Heart left ventricle (tissue), 16 donors: ENCODE data around the gene RNU1-2. TPM values are rescaled to one million over a fixed set of nuclear protein-coding genes. Genes with fewer than 3 reads are reported as not detected.
"Not testable (repeated sequence)": the region's sequence is repeated elsewhere in the genome, so short reads cannot be mapped to it uniquely, and the experiment has no call there.

Experiments
- ATAC-seq, 4 donors: fragments of 200-7000 bp; cut with Tn5 transposase; one replicate each; pipeline ENCODE4 v1.9.1; 2020 to 2022; ENCODE audit warnings: moderate library complexity in 4 of 4, mild to moderate bottlenecking in 3 of 4, moderate number of reproducible peaks in 1 of 4
- DNase-seq, 5 donors: peaks; one replicate each; pipeline ENCODE4 v3.0.0-alpha.2; 2020
- H3K27ac ChIP-seq, 12 donors: fragments of 200-600 bp; sonication (generic) in 4 of 12; one replicate each; pipeline versions ENCODE4 v1.5.0 to v1.8.0; 2016 to 2022; ENCODE audit warnings: mild to moderate bottlenecking in 2 of 12
- H3K27me3 ChIP-seq, 9 donors: fragments of 200-600 bp; sonication (generic) in 2 of 9; one replicate each; pipeline versions ENCODE4 v1.5.1 to v1.8.0; 2016 to 2022; ENCODE audit warnings: mild to moderate bottlenecking in 3 of 9
- H3K36me3 ChIP-seq, 9 donors: fragments of 200-600 bp; sonication (generic) in 2 of 9; one replicate each; pipeline versions ENCODE4 v1.5.0 to v1.8.0; 2018 to 2022; ENCODE audit warnings: mild to moderate bottlenecking in 2 of 9
- H3K4me1 ChIP-seq, 12 donors: fragments of 200-600 bp; sonication (generic) in 4 of 12; one replicate each; pipeline versions ENCODE4 v1.5.0 to v1.8.0; 2016 to 2022; ENCODE audit warnings: mild to moderate bottlenecking in 3 of 12
- H3K4me3 ChIP-seq, 12 donors: fragments of 200-600 bp; sonication (generic) in 4 of 12; one replicate each; pipeline versions ENCODE4 v1.5.0 to v1.8.0; 2017 to 2022; ENCODE audit warnings: mild to moderate bottlenecking in 9 of 12, moderate library complexity in 4 of 12
- H3K9me3 ChIP-seq, 12 donors: fragments of 200-600 bp; sonication (generic) in 4 of 12; one replicate each; pipeline versions ENCODE4 v1.5.0 to v1.8.0; 2016 to 2022; ENCODE audit warnings: mild to moderate bottlenecking in 1 of 12
- CTCF ChIP-seq, 12 donors: fragments of 200-600 bp; sonication (generic) in 4 of 12; IDR thresholded peaks; one replicate each; pipeline versions ENCODE4 v1.5.0 to v1.8.0; 2018 to 2022; ENCODE audit warnings: antibody characterized with exemption in 12 of 12, mild to moderate bottlenecking in 5 of 12
- POLR2A ChIP-seq, 2 donors: fragments of 450-650 bp; IDR thresholded peaks; one replicate each; pipeline ENCODE4 v1.6.1; 2017; ENCODE audit warnings: antibody characterized with exemption in 2 of 2, mild to moderate bottlenecking in 2 of 2, moderate library complexity in 2 of 2
- WGBS, 4 donors: extraction: QIAGEN DNeasy Blood & Tissue Kit in 2 of 4; methylation state at CpG; one replicate each; pipeline versions ENCODE4 v1.1.5 to v1.1.7; 2013 to 2018; 5-methylcytosine and 5-hydroxymethylcytosine counted together
- intact Hi-C, 10 donors: fragments of 100-400 bp; cut with DNase I; formaldehyde crosslinking; loops; one replicate each; pipeline versions ENCODE4 v1.11.1 to v1.14.2; 2022
- polyA plus RNA-seq, 2 donors: library from polyadenylated mRNA; stranded (reverse); fragments of 200-250 nt; gene quantifications; one replicate each; pipeline ENCODE4 v1.2.3, GENCODE V29; 2013
- total RNA-seq, 9 donors: library from RNA; depleted of rRNA in 2 of 9; stranded (reverse); fragments of >200 nt in 2 of 9; fragmentation: NEBNext Ultra II Directional in 3 of 9; extraction: Animal tissue kit (Norgen Biotek cat#: 25700) in 3 of 9; gene quantifications; one replicate each; pipeline versions ENCODE4 v1.1.0 to v1.2.4, GENCODE V29; 2016 to 2023
- donor health status: ischemic (EF 13 %, LVEDD 7.1; RV severe dilation, severe dysfunction).
- donor health status: healthy with polysubstance abuse.
- donor health status: DM: no; HTN: yes; CAD: no.
- donor health status: DM: no; HTN: no; CAD: no.
- donor health status: ischemic (EF 25% LVEDD 6.9; RV normal size, moderate dysfunction).
- donor health status: ischemic (EF 25% LVEDD 5.7; RV mildly dilated, moderate dysfunction).
- donor health status: healthy.
- donor health status: DM: yes; HTN: yes; CAD: no.
- donor health status: ischemic (EF 35%, LVEDD 5.7; RV mildly dilated, moderate dysfunction).
- donor health status: nonischemic (EF 11% LVEDD 7.7; RV severe dilation, severe dysfunction).
- donor health status: DM: yes; HTN: yes; CAD: no.
- donor health status: PGD.
- donor health status: ischemic (EF 29% LVEDD 5.4; RV normal size, mild dysfunction).
- donor health status: nonischemic (EF 23%, LVEDD 6.1; RV moderate dilation, normal function).

Gene RNU1-2
- total and polyA plus RNA-seq, 11 donors, result 364 to 3,776 (median 2,470) TPM; not detected in 4

GRCh38 chr1:16896316-16897055 is 706 bp downstream of the RNU1-2 start:
- intact Hi-C loops, result loop anchor here in 2 of 10 donors (1.0 kb wide), 1 partner anchor 8 kb away; no protein-coding TSS in a partner anchor
- not testable (repeated sequence) for H3K9me3 ChIP-seq, ATAC-seq, H3K27me3 ChIP-seq, H3K36me3 ChIP-seq, H3K4me1 ChIP-seq, DNase-seq
- Histone ChIP-seq H3K4me3 (peak overlapping the region in 10 of 12 donors; percentile 10 to 48 (median 36)), H3K27ac (peak overlapping the region in 11 of 12 donors; percentile 59 to 96 (median 75))
- 21 to 28% (median 26%) methylated on average over 22 to 24 of the region's 24 CpGs for WGBS, 4 donors

GRCh38 chr1:16897653-16898052 is 1.9 kb downstream of the RNU1-2 start:
- H3K4me1 ChIP-seq, H3K4me3 ChIP-seq, H3K9me3 ChIP-seq, H3K27ac ChIP-seq, DNase-seq, H3K36me3 ChIP-seq, ATAC-seq, H3K27me3 ChIP-seq, intact Hi-C loops: not testable (repeated sequence)
- 43 to 62% (median 50%) methylated on average over 1 of the region's 1 CpG for WGBS, 4 donors

DNA sequence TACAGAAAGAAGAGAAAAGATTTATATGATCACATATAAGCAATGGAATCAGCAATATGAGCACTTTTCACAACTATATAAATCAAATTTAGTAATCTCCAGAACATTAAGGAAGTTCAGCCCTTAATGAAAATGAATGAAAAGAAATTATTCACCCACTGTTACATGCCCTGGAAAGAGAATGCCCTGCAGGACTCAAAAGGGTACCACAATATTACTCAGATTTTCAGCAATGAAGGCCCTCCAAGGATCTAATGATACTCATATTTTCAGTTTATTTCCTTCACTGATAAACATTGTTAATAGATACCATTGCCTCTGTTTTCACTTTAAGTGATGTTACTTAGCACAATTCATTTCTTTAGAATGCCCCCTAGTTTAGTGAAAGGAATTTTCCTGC is 2.5 kb downstream of the RNU1-2 start:
- H3K9me3 ChIP-seq, H3K36me3 ChIP-seq, intact Hi-C loops, H3K27ac ChIP-seq, H3K27me3 ChIP-seq, H3K4me3 ChIP-seq, DNase-seq, ATAC-seq: not testable (repeated sequence)
- peaks cover 0 to 16% (median 9%) of the 10 kb centered on the region in 12 donors for H3K4me1 ChIP-seq

DNA sequence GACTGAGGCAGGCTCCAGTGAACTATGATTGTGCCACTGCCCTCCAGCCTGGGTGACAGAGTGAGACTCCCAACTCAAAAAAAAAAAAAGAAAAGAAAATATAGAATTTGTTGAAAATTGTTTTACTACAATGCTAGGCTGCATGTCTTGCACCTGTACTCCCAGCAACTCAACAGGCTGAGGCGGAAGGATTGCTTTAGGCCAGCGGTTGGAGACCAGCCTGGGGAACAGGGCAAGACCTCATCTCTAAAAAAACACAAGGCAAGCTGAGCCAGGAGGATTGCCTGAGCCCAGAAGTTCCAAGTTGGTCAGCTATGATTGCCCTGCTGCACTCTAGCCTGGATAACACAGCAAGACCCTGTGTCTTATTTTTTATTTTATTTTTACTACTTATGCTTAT is 3.2 kb downstream of the RNU1-2 start:
- H3K27ac ChIP-seq, ATAC-seq: not testable (repeated sequence)
- WGBS, 4 donors, result 72 to 87% (median 84%) methylated on average over 2 of the region's 2 CpGs

GRCh38 chr1:16900751-16901150 is 5.0 kb downstream of the RNU1-2 start:
- WGBS, 4 donors, result 75 to 97% (median 80%) methylated on average over 2 of the region's 2 CpGs
- TF ChIP-seq CTCF (IDR thresholded peaks at IDR 0.05) (peak in 3 of 12 donors; percentile 8 to 18 (median 12)), POLR2A (IDR thresholded peaks at IDR 0.05) (no peak)
- intact Hi-C loops, result no loop called here

More for the DNA sequence above, 3.2 kb downstream of the RNU1-2 start:
- H3K36me3 ChIP-seq, H3K4me3 ChIP-seq, intact Hi-C loops, H3K9me3 ChIP-seq, H3K27me3 ChIP-seq, DNase-seq: not testable (repeated sequence)
- H3K4me1 ChIP-seq, result peaks cover 0 to 20% (median 12%) of the 10 kb centered on the region in 12 donors

DNA sequence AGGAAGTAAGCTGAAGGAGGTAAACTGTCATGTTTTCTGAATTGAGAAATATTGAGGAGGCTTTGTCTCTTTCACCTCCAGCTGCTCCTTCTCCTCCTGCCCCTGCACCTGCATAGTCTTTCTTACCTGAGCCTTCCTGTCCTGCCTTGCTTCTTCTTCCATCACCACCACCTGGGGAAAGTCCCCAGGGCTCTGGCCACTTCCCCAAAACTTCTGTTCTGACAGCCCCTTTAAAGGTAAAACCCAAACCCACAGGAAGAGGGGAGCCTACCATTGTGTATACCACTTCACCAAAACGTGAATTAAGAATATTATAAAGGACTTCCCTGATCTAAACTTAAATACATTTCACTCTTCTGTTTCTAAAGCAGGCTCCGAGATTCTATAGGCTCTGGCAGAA is 5.6 kb downstream of the RNU1-2 start:
- 67 to 91% (median 71%) methylated on average over 2 of the region's 2 CpGs for WGBS, 4 donors
- intact Hi-C loops, H3K36me3 ChIP-seq, ATAC-seq, H3K27me3 ChIP-seq, DNase-seq, H3K27ac ChIP-seq, H3K4me3 ChIP-seq: not testable (repeated sequence)
- peaks cover 0 to 12% (median 0%) of the 10 kb centered on the region in 12 donors for H3K9me3 ChIP-seq
- peaks cover 0 to 36% (median 14%) of the 10 kb centered on the region in 12 donors for H3K4me1 ChIP-seq

More at GRCh38 chr1:16900751-16901150, 5.0 kb downstream of the RNU1-2 start:
- H3K4me1 ChIP-seq, result peaks cover 0 to 32% (median 14%) of the 10 kb centered on the region in 12 donors
- DNase-seq (no peak), ATAC-seq (no peak)
- no peak overlapping the region for H3K4me3 ChIP-seq
- H3K27ac ChIP-seq, result no peak overlapping the region
- H3K36me3 ChIP-seq, result no peaks in the 10 kb centered on the region
- peaks cover 0 to 6% (median 0%) of the 10 kb centered on the region in 12 donors for H3K9me3 ChIP-seq
- H3K27me3 ChIP-seq, result no peaks in the 10 kb centered on the region
